Neutrophil (primary cell): ENCODE results near the gene KLF11.

Source experiments
- H3K27ac ChIP-seq: fragments of 200-600 bp; sonication (generic); 2 replicates; pipeline ENCODE4 v1.5.1; 2016; ENCODE audit warnings: mild to moderate bottlenecking, moderate library complexity
- H3K27me3 ChIP-seq: fragments of 200-600 bp; sonication (generic); 2 replicates; pipeline ENCODE4 v1.6.0; 2016; ENCODE audit warnings: mild to moderate bottlenecking
- H3K36me3 ChIP-seq: fragments of 200-600 bp; sonication (generic); 2 replicates; pipeline ENCODE4 v1.5.1; 2017
- H3K4me1 ChIP-seq, 2 experiments: fragments of 200-600 bp in 1 of 2; sonication (generic) in 1 of 2; 1 replicate in 1 of 2; 2 replicates in 1 of 2; pipeline versions ENCODE4 v1.5.1 to v1.6.1; 2013 to 2016; ENCODE audit warnings: low read depth in 1 of 2, low read length in 1 of 2, mild to moderate bottlenecking in 1 of 2, moderate library complexity in 1 of 2; ENCODE audit not compliant: control insufficient read depth in 1 of 2, insufficient read depth in 1 of 2
- H3K4me3 ChIP-seq, 2 experiments: fragments of 200-600 bp in 1 of 2; sonication (generic) in 1 of 2; 1 replicate in 1 of 2; 2 replicates in 1 of 2; pipeline ENCODE4 v1.5.1; 2013 to 2016; ENCODE audit warnings: low read depth in 1 of 2, low read length in 1 of 2, mild to moderate bottlenecking in 1 of 2, moderate library complexity in 1 of 2
- H3K9me3 ChIP-seq: fragments of 200-600 bp; sonication (generic); 2 replicates; pipeline ENCODE4 v1.5.1; 2016
- CTCF ChIP-seq: fragments of 200-600 bp; sonication (generic); IDR thresholded peaks from 2 replicates; pipeline ENCODE4 v1.5.1; 2016; ENCODE audit warnings: antibody characterized with exemption

The KLF11 gene

GRCh38 chr2:10057231-10058107 is 14.1 kb downstream of the KLF11 start:
- peaks cover 37 to 41% of the 10 kb centered on the region in 2 experiments for H3K4me1 ChIP-seq
- H3K9me3 ChIP-seq, result no peaks in the 10 kb centered on the region
- H3K27ac ChIP-seq, result no peak overlapping the region
- TF ChIP-seq CTCF, result no peak
- H3K4me3 ChIP-seq, result no peak overlapping the region
- no peaks in the 10 kb centered on the region for H3K27me3 ChIP-seq
- no peaks in the 10 kb centered on the region for H3K36me3 ChIP-seq

GRCh38 chr2:10058251-10059015 is 15.1 kb downstream of the KLF11 start:
- no peak for TF ChIP-seq CTCF
- Histone ChIP-seq H3K4me3 (no peak overlapping the region), H3K9me3 (no peaks in the 10 kb centered on the region), H3K36me3 (no peaks in the 10 kb centered on the region), H3K27ac (no peak overlapping the region), H3K4me1 (peaks cover 31 to 38% of the 10 kb centered on the region in 2 experiments), H3K27me3 (no peaks in the 10 kb centered on the region)

- TF ChIP-seq CTCF, result no peak
- no peak overlapping the region for H3K27ac ChIP-seq
- no peak overlapping the region for H3K4me3 ChIP-seq
Measured at GRCh38 chr2:10059016-10059351, 15.6 kb downstream of the KLF11 start.

GRCh38 chr2:10059552-10060335 is 16.4 kb downstream of the KLF11 start:
- Histone ChIP-seq H3K4me3 (no peak overlapping the region), H3K36me3 (no peaks in the 10 kb centered on the region), H3K4me1 (peaks cover 17 to 25% of the 10 kb centered on the region in 2 experiments), H3K9me3 (no peaks in the 10 kb centered on the region), H3K27ac (no peak overlapping the region), H3K27me3 (no peaks in the 10 kb centered on the region)
- TF ChIP-seq CTCF, result no peak

More at GRCh38 chr2:10059016-10059351, 15.6 kb downstream of the KLF11 start:
- Histone ChIP-seq H3K4me1 (peaks cover 25 to 32% of the 10 kb centered on the region in 2 experiments), H3K27me3 (no peaks in the 10 kb centered on the region), H3K9me3 (no peaks in the 10 kb centered on the region), H3K36me3 (no peaks in the 10 kb centered on the region)

- peaks cover 21 to 27% of the 10 kb centered on the region in 2 experiments for H3K4me1 ChIP-seq
- H3K36me3 ChIP-seq, result no peaks in the 10 kb centered on the region
- no peaks in the 10 kb centered on the region for H3K27me3 ChIP-seq
- H3K4me3 ChIP-seq, result no peak overlapping the region
- H3K9me3 ChIP-seq, result no peaks in the 10 kb centered on the region
- no peak for TF ChIP-seq CTCF
- no peak overlapping the region for H3K27ac ChIP-seq
Measured at GRCh38 chr2:10061221-10061925, 18.0 kb downstream of the KLF11 start.
